ENCODE results near the gene FADS2.

DNA sequence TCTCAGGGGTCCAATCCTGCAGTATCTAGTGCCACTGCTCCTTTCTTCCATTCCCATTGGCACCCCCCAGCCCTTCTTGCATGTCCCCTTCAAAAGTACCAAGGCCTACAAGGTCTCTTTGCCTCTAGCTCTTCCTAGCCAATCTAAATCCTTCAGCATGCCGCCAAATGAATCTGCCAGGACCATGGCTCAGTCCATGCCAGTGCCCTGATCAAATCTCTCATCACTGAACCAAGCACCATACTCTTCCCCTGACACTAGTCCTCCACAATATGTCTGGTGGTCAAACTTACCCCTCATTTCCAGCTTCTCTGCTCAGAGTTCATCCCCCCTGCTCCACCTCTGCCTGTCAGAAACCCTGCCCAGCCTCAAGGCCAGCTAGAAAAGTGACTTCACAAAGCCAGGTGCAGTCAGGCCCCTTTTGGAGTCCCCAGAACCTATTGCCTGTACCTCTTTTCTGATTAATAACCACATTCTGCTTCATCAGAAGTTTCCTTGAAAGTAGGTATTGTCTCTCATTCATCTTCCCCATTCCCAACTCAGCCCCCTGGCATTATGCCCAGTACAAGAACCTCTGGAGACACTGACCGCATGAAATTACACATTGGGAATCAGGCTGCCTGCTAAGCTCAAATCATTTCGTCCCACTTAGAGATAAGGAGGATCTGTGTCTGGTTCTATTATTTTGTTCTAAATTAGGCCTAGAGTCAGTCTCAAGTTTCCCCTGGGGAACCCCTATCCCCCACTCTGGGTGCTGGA is 24.0 kb upstream of the FADS2 start:
- TF ChIP-seq, protein P1, sequence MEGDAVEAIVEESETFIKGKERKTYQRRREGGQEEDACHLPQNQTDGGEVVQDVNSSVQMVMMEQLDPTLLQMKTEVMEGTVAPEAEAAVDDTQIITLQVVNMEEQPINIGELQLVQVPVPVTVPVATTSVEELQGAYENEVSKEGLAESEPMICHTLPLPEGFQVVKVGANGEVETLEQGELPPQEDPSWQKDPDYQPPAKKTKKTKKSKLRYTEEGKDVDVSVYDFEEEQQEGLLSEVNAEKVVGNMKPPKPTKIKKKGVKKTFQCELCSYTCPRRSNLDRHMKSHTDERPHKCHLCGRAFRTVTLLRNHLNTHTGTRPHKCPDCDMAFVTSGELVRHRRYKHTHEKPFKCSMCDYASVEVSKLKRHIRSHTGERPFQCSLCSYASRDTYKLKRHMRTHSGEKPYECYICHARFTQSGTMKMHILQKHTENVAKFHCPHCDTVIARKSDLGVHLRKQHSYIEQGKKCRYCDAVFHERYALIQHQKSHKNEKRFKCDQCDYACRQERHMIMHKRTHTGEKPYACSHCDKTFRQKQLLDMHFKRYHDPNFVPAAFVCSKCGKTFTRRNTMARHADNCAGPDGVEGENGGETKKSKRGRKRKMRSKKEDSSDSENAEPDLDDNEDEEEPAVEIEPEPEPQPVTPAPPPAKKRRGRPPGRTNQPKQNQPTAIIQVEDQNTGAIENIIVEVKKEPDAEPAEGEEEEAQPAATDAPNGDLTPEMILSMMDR (IDR thresholded peaks at IDR 0.05) = no peak
- TF ChIP-seq POLR2A (IDR thresholded peaks at IDR 0.05) (no peak), EP300 (IDR thresholded peaks at IDR 0.05) (no peak)
